ENCODE data around the gene HERPUD2. TPM values are rescaled to one million over a fixed set of nuclear protein-coding genes. Genes with fewer than 3 reads are reported as not detected.
"Not testable (repeated sequence)": the region's sequence is repeated elsewhere in the genome, so short reads cannot be mapped to it uniquely, and the experiment has no call there.

HERPUD2 gene
- total RNA-seq, 1 experiment from 2014 or later = 20.8 TPM

DNA sequence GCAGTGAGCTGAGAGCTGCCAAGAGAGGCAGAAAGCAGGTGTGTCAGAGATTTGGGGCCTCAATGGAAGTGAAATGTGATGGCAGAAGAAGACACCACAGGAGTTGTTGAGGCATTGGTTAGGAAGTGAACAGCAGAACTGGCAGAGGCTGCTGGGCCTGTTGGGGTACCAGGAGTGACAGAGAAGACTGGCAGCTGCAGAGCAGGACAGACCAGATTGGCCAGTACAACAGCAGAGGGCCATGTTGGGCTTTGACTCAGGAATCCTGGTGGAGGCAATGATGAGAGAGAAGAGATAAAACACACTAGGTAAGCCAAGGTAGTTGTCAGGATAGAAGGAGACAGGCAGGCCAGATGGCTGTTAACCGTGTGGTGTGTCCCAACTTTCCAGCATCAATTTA is 19.9 kb upstream of the HERPUD2 start:
- peak; percentile 30 for DNase-seq (ENCODE audit: low spot score)

DNA sequence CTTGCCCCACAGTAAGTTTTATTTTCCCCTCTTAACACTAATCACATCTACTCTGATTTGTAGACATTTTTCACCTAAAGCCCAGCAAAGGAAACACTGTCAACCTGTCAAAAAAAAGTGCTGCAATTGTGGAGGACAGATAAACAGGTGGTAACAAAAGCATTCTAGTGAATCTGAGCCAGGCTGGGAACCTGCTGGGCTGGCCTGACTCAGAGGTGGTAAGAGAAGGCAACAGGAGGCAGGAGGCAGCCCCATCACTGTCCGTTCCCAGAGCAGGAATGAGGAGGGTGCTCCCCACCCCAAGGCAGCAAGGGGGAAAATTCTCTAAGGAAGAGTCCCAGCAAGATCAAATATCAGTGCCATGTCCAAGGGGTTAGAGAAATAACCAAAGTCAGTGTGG is 19.5 kb upstream of the HERPUD2 start:
- no peak for DNase-seq (ENCODE audit: low spot score)

DNA sequence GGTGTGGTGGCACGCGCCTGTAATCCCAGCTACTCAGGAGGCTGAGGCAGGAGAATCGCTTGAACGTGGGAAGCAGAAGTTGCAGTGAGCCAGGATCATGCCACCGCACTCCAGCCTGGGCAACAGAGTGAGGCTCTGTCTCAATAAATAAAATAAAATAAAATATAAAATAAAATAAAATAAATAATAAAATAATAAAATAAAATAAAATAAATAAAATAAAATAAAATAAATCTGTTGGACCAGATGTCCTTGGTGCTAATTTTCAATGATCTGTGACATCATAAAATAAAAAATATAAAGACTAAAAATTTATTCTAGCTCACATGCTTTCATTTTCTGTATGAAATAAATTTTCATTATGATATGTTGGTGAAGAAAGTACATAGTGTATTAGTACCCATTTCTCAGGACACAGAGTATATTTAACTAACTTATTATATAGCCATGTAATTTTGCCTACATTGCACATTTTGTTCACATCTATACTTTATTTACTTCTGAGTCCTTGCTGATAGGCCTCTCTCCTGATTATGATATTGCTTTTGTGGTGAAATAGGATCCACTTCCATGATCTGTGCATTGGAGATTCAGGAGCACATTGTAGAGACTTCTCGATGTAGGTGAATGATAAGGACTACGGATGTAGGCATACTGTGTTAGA is 17.8 kb upstream of the HERPUD2 start:
- no peak for DNase-seq (ENCODE audit: low spot score)

DNA sequence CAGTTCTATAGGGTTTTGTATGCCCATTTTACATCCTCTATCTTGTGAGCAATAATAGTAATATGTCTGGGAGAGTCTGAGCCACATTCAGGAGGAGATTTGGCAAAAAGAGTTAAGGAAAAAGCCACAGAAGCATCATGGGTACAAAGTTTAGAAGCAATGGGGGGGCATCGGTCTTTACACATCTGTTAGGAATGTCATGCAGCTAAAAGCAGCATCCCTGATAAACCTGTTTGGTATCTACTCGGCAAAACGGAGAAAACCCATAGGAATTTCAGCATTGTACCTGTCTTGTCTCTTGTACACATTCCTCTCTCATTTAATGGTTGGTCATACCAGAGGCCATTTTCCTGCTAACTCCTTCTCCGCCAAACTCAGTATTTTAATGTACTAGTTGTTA is 12.5 kb upstream of the HERPUD2 start:
- no peak for DNase-seq (ENCODE audit: low spot score)

DNA sequence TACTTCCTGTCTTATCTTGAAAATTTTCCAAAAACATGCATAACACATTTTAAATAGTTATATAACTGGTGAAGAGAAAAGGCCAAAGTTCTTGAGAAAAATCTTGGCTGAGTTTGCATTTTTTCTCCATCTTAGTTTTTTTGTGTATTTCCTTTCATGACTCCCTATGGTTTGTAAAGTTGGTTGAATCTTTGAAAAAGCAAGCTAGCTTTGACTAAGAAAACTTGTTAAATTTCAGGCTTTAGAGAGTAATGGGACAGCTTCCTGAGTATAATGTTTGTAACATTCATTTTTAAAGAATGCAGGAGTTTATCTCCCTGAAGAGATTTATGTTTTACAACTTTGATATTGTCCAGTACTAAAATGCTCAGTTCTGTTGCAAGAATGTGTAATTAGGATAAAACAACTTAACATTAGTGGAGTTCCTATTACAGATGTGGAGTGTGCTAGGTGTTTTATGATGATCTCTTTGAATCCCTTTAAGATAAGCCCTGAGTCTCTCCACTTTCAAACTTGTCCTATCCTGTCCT is 11.1 kb upstream of the HERPUD2 start:
- DNase-seq (ENCODE audit: low spot score) = no peak

DNA sequence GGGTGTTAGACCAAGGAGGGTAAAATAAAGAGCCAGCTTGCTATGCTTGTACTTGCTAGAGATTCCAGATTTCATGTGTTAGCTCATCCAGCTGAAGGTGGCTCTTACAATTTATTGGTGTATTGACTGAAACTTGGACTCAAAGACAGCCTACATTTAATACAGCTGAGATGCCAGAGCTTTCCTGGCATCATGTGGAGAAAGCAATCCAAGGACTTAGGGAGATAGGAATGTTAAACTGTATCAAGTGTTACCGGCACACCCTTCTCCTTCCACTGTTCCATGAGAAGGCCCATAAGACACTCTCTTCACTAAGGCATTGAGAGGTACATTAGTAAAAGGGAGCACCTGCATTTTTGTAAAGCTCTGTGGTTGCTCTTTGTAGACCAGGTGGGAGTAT is 9.3 kb upstream of the HERPUD2 start:
- DNase-seq (ENCODE audit: low spot score) = no peak

DNA sequence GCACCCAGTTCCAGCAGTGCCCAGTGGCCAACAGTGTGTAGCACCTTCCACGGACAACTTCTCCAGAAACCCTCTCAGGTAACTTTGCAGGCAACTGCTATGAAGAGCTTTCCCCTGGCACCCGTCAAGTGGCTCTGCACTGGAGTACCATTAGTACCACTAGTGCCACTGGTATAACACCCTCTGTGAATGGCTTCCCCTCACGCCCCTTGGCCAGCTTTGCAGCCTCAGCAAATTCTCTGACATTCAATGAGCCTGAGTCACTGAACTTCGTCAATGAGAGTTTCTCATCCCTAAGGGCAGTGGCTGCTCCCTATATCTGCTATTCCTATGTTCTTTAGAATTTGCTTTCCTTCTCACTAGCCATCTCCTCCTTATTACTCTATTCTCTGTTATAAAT is 7.6 kb upstream of the HERPUD2 start:
- no peak for DNase-seq (ENCODE audit: low spot score)

DNA sequence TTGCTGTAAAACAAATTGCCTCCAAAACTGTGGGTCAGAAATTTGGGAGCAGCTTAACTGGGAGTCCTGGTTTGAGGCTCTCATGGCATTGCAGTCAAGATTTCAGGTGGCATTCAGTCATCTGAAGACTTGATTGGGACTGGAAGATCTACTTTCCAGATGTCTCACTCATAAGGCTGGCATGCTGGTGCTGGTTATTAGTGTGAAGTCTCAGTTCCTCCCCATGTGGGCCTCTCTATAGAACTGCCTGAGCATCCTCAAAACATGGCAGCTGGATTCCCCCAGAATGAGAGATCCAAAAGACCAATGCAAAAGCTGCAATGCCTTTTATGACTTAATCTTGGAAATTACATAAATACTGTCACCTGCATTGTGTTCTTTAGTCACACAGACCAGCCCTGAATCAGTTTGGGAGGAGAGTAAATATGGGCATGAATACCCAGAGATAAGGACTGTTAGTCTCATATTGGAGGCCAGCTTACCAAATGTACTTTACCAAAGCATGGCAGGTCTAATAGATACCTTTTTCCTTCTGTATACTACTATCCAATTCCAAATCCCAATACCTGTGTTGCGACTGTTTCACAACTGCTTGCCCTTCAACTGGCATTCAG is 6.5 kb upstream of the HERPUD2 start:
- no peak for DNase-seq (ENCODE audit: low spot score)

DNA sequence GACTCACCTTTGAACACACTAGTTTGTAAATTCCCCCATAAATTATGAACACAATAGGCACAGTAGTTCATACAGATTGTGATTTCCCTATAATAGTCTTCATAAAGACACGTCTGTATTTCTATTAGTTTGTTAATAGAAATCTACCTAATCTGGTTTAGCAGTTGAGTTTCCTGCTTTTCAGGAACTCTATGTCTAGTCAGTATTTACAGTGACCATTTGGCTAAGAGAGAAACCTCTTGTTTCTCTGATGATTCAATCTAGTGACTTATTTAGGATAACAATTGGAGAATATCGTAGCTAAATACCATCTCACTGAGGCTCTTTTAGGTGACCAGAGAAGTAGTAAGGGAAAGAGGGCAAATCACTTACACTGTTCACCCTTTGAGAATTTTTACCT is 5.9 kb upstream of the HERPUD2 start:
- no peak for DNase-seq (ENCODE audit: low spot score)

DNA sequence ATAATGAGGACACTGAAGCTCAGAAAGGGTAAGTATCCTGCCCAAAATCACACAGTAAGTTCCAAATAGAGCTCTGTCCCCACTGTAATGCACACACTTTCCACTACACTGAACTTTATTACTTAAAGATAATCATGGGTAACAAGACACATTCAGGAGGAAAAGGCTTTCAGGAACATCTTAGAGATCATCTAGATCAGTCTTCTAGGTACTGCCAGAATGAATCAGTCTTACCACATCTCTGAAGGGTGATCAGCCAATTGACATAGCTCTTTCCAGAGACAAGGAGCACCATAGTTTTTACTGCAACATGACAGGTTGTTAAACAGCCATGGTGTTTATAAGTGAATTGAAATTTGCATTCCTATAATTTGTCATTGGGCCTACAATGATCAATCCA is 5.4 kb upstream of the HERPUD2 start:
- no peak for DNase-seq (ENCODE audit: low spot score)

DNA sequence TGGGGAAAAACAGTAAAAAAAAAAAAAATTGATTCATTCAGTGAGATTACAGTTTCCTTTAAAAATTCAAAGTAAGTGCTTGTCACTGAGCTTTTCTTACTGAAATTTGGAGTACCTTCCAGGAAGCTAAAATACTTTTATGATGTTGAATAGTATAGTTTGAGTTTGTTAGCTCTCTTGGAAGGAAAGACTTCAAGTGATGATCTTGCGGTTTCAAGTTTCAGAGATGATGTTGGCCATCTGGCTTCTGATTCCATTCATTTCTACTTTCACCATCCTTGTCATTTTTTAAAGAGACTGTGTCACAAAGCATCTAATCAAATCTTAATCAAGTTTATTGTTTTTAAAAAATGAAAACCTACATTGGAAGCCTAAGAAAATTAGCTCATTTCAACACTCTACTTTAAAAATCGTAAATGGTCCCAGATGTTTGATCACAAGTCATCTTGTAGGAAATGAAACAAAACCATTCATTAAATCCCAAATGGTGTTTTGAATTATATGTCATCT is 4.9 kb upstream of the HERPUD2 start:
- DNase-seq (ENCODE audit: low spot score) = no peak

DNA sequence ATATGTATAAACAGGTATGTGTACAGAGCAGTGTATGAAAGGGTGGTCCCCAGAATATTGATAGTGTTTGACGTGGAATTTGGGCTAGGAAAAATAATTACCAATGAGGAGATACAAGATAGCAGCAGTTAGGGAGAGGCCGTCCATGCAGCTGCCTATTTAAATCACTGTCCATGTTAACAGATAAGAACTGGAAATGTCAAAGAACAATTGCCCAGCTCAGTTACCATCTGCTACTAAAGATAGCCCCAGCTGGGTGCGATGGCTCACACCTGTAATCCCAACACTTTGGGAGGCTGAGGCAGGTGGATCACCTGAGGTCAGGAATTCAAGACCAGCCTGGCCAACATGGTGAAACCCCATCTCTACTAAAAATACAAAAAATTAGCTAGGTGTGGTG is 3.4 kb upstream of the HERPUD2 start:
- DNase-seq (ENCODE audit: low spot score) = not testable (repeated sequence)

DNA sequence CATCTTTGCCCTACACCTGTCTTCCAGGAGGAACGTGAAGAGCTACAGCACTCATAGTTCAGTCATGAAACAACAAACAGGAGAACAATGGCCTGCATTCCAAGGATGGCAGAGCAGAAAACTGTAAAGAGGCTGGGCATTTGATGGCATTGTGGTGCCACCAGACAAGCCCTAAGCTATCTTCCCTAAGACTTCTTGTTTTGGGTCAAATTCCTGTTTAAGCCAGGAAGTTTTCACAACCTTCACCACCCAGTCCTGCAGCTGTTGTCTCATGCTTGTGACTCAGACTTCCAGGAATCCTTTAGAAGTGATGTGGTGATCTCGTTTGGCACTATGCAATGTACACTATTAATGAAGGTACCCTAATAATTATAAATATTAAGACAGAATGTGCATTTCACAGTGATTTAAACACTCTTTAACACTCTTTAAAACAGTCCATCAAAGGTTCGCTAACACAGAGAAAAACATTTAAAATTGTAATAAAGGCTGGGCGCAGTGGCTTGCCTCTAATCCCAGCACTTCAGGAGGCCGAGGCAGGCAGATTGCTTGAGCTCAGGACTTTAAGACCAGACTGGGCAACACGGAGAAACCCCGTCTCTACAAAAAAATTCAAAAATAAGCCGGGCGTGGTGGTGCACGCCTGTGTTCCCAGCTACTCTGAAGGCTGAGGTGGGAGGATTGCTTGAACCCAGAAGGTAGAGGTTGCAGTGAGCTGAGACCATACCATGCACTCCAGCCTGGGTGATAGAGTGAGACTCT is 2.7 kb upstream of the HERPUD2 start:
- DNase-seq (ENCODE audit: low spot score) = peak; percentile 56

DNA sequence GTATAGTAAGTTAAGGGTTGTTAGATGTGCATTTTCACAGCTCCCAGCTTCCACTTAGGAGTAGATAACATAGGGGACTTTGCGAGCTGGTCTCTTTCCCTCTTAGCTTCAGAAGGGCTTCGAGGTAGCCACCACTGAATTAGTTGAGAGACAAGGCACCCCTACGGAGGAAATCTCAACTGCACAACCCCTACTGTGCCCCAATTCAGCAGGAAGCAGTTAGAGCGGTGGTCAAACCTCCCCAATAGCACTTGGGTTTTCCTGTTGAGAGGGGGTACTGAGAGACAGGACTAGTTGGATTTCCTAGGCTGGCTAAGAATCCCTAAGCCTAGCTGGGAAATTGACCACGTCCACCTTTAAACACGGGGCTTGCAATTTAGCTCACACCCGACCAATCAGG is 1.1 kb upstream of the HERPUD2 start:
- DNase-seq (ENCODE audit: low spot score) = no peak

DNA sequence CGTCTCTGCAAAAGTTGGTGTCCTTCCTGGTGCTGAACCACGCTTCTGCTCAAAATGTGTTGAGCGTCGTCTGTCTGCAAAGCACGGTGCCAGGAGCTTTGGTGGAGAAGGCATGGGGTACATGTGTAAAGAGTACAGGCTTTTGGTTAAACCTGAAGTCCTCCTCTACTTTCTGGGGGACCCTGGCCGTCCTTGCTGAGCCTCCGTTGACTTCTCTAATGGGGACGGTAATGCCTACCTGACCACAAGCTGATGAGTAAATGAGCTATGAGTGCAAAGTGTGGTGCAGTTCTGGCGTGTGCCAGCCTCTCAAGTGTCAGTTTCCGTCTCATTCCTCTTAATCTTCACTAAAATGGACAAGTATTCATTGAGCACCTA is 527 bp upstream of the HERPUD2 start:
- DNase-seq (ENCODE audit: low spot score) = peak; percentile 44

DNA sequence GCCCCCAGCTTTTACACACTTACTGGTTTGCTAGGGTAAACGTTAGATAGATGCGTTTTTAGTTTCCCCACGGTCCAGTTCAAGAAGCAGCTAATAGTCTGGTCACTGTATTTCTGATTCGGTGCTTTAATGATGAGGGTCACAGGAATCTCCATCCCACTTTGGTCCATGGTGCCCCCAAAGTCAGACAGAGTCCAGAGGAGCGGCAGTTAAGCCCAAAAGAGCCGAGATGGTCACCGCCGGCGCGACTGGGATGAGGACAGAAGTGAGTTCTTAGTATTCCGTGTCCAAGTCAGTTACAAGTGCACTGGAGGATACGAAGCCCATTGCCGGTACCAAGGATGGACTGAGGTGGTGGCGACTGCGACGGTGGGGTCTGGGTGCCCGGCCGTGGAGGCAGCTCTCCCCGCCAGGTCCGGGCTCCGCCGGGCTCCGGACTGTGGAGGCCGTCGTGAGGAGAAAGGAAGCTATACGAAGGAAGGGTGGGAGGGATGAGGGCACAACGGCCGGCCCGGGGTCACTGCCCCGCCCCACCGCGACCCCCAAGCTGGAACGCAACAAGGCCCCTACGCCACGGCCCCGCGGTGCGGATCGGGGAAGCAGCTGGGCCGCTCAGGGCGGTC is 663 bp downstream of the HERPUD2 start:
- peak; percentile 63 for DNase-seq (ENCODE audit: low spot score)

DNA sequence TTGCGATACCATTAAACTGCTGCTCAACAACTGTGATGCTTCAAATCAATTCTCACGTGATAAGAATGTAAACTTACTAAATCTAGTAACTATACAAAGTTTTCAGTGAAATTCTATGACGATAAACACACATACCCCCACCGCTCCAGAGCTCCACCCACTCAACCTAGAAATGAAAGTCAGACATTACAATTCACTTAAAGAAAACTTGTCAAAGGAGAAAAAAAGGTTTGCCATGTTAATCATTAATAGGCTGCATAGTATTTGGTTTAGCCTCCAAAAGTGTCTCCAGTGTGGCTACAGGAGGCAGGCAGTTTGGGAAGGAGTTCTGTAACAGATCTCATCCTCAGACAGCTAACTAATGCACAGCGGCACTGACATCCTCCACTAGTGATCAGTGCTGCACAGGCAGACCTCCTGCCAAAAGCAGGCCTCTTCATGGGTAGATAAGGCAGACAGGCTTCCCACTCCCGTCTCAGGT is 3.1 kb downstream of the HERPUD2 start:
- no peak for DNase-seq (ENCODE audit: low spot score)

DNA sequence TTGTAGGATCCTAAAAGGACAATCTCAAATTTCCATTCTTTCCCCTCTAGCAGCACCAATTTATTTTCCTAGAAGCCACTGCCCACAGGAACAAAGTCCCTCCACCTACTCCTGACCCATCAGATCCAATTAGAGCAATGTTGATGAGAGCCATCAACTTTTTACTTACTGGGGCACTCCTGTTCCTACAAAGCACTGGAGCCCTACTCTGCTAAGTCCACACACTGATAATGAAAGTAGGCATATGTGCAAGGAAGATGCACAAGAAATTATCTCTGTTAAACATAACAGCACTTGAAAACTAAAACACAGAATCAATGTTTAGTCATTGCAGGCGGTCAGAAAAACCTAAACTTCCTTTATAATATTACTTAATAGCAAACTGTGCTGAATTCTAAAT is 3.6 kb downstream of the HERPUD2 start:
- DNase-seq (ENCODE audit: low spot score) = no peak

DNA sequence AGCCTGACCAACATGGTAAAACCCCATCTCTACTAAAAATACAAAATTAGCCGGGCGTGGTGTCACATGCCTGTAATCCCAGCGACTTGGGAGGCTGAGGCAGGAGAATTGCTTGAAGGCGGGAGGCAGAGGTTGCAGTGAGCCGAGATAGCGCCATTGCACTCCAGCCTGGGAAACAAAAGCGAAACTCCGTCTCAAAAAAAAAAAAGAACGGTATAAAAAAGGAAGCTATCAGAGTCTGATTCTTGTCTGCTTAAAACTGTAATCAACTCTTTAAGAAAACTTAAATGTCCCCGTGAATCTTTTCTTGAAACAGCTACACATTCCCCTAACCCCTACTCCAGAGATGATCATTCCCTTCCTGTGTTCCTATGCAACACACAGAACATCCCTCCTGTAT is 4.3 kb downstream of the HERPUD2 start:
- not testable (repeated sequence) for DNase-seq (ENCODE audit: low spot score)

DNA sequence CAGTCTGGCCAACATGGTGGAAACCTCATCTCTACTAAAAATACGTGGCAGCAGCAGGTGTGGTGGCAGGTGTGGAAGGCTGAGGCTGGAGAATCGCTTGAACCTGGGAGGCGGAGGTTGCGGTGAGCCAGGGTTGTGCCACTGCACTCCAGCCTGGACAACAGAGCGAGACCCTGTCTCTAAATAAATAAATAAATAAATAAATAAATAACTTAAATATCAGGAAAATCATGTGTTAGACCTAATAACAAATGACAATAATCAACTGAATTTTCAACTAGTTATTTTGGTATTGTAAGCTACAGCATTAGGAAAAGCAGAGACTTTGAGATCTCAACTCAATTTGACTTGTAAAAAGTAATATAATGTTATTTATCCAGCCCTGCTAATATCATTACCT is 9.2 kb downstream of the HERPUD2 start:
- DNase-seq (ENCODE audit: low spot score) = no peak

DNA sequence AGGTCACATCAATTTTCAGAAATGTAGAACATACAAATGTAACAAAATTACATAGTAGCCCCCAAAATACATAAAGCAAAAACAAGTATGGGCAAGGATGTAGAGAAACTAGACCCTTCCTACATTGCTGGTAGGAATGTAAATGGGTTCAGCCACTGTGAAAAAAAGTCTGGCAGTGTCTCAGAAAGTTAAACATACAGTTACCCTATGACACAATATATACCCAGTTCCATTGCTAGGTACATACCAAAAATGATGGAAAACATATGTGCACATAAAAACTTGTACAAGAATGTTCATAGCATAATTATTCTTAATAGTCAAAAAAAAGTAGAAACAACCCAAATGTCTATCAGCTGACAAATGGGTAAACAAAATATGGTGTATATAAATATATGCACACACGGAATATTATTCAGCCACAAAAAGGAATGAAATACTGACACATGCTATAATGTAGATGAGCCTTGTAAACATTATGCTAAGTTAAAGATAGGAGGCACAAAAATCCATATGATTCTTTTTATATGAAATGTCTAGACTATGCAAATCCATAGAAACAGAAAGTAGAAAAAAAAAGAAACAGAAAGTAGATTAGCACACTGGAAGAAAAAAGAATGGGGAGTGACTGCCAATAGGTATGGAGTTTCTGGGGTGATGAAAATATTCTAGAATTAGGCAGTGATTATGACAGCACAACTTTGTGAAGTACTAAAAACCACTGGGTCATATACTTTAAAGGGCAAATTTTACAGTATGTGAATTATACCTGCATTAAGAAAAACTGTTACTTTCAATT is 13.5 kb downstream of the HERPUD2 start:
- DNase-seq (ENCODE audit: low spot score) = no peak

All from HT-29 (cell line).